Anterior cingulate cortex (tissue), 58 donors: ENCODE measurements around the gene CXCL14.
A peak's percentile ranks its signal among the peaks of the same experiment; 100 is the strongest.

Experiments used
- DNase-seq, 58 donors: peaks; one replicate each; lab custom pipeline; 2025; lab: John Stamatoyannopoulos, UW

The CXCL14 gene

GRCh38 chr5:135598691-135599395 lies 20.1 kb upstream of the CXCL14 start:
- DNase-seq, result no peak

- DNase-seq, result no peak
Measured at GRCh38 chr5:135596788-135597187, 18.0 kb upstream of the CXCL14 start.

GRCh38 chr5:135596157-135596763 lies 17.5 kb upstream of the CXCL14 start:
- no peak for DNase-seq

- DNase-seq, result no peak
Measured at GRCh38 chr5:135594416-135594960, 15.7 kb upstream of the CXCL14 start.

- no peak for DNase-seq
Measured at GRCh38 chr5:135593886-135594285, 15.1 kb upstream of the CXCL14 start.

GRCh38 chr5:135593141-135593540 lies 14.3 kb upstream of the CXCL14 start:
- no peak for DNase-seq

GRCh38 chr5:135592312-135593045 lies 13.7 kb upstream of the CXCL14 start:
- DNase-seq, result no peak

GRCh38 chr5:135591277-135591676 lies 12.5 kb upstream of the CXCL14 start:
- DNase-seq, result peak in 10 of 58 donors; percentile 5 to 74 (median 14)

GRCh38 chr5:135589152-135589551 lies 10.4 kb upstream of the CXCL14 start:
- DNase-seq, result no peak

- DNase-seq, result peak in 1 of 58 donors; percentile 4
Measured at GRCh38 chr5:135587721-135588663, 9.2 kb upstream of the CXCL14 start.

- no peak for DNase-seq
Measured at GRCh38 chr5:135584918-135585317, 6.1 kb upstream of the CXCL14 start.

- no peak for DNase-seq
Measured at GRCh38 chr5:135584276-135584675, 5.5 kb upstream of the CXCL14 start.

GRCh38 chr5:135582099-135582781 lies 3.4 kb upstream of the CXCL14 start:
- no peak for DNase-seq

GRCh38 chr5:135578305-135578684 lies 496 bp downstream of the CXCL14 start:
- DNase-seq, result no peak

GRCh38 chr5:135577421-135577820 lies 1.4 kb downstream of the CXCL14 start:
- DNase-seq, result peak in 20 of 58 donors; percentile 8 to 71 (median 22)

GRCh38 chr5:135576075-135576599 lies 2.7 kb downstream of the CXCL14 start:
- no peak for DNase-seq

- no peak for DNase-seq
Measured at GRCh38 chr5:135574493-135574892, 4.3 kb downstream of the CXCL14 start.

- DNase-seq, result no peak
Measured at GRCh38 chr5:135571902-135572301, 6.9 kb downstream of the CXCL14 start.

- no peak for DNase-seq
Measured at GRCh38 chr5:135571066-135571609, 7.7 kb downstream of the CXCL14 start.
